ENCODE data around the gene HOXD13.

The HOXD13 gene

GRCh38 chr2:176106581-176107539 lies 14.3 kb downstream of the HOXD13 start, which contains the start of gene HOXD11:
HOXD11 (plus strand) TSS chr2:176107280; CDS start chr2:176107356, 76 bp downstream.
- no peak for DNase-seq

GRCh38 chr2:176107731-176108181 lies 15.2 kb downstream of the HOXD13 start:
- DNase-seq = no peak

- DNase-seq = no peak
Measured at GRCh38 chr2:176109192-176109901, 16.8 kb downstream of the HOXD13 start.

DNA sequence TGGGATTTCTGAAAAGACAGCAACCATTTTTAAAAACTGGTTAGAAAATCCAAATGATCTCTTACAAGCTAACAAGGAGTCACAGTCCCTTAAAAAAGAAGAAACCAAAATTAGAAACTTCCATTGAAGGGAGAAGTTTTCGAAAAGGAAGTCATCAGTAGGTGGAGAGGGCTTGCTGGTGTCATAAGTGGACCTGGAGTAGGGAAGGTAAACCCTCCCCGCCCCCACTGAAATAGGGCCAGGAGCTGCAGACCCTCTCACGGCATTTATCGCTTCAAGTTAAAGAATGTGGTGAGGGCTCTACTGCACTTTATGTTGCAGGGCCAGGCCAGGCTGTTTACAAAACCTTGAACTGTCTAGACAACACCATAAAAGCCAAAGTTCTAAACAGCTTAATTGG lies 17.4 kb downstream of the HOXD13 start:
- no peak for DNase-seq

GRCh38 chr2:176110415-176111308 lies 18.1 kb downstream of the HOXD13 start:
- no peak for DNase-seq

- no peak for DNase-seq
Measured at GRCh38 chr2:176111309-176111663, 18.8 kb downstream of the HOXD13 start.

GRCh38 chr2:176111846-176112374 lies 19.4 kb downstream of the HOXD13 start:
- DNase-seq = no peak

- DNase-seq = no peak
Measured at GRCh38 chr2:176112375-176113302, 20.1 kb downstream of the HOXD13 start.

- no peak for DNase-seq
Measured at GRCh38 chr2:176114120-176114929, 21.8 kb downstream of the HOXD13 start.

DNA sequence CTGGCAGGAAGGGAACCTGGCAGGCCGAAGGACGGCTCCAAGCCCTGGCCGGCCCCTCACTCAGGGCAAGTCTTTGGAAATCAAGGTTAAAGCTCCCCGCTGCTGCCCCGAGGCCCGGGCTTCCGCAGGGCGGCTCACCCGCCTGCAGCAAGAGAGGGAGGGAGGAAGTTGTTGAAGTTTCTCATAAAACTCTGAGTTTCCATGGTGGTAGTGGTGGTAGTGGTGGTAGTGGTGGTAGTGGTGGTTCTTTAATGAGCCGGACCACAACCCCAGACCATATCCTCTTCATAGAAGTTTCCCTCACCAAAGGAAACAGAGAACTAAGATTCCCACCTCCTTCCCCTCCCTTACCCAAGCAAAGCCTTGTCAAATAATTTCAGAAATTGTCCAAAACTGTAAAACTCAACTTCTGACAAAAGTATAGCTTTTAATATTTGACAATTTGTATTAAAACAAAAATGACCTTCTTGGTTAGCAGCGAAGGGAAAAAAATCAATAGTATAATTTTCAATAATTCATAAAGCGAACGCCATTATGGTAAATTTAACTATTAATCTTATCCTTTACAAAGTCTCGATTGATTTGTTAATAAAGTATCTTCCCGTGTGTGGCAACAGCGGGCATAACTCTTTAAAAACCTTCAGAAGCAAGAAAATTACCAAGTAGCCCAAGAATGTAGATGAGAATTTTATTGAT lies 22.6 kb downstream of the HOXD13 start:
- no peak for DNase-seq

DNA sequence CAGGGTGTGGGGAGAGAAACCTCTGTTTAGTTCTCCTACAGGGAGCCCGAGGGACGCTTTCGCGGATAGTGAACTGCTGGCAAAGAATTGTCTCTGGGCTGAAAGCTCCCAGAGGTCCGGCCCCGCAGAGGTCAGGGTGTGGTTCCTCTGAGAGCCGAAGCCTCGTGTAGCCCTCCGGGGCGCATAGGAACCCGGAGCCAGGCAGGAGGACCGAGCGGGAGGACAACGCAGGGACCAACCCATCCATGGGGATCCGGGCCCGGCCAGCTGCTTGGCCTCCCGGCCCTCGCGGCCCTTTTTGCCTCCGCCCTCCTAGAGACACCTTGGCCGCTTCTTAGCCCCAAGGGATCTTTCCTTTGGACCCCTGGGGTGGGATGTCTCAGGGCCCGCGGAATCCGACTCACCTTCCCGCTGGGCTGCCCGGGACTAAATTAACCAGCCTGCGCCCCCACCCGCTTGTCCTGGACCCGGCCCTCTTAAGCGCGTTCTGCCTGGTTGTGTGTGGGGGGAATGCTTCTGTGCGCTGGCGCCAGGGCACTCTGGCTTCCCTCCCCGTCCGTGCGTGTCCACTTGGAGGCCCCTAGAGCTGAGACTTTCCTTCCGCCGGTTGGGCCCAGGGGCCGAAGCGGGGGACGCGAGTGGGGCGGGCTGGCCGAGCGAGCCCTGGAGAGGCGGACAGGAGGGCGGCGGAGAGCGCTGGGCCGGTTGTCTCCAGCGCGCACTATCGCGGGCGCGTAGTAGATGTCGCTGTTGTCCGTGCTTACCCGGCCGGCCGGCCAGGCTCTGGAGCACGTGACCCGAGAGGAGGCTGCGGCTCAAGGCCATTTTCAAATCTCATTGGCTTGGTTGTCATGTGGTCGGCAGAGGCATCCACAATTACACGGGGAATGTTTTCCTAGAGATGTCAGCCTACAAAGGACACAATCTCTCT lies 23.6 kb downstream of the HOXD13 start, which contains the start of gene HOXD10:
Gene HOXD10 (plus strand): TSS at position 896 of the 931 bp plus-strand sequence. CDS start 56 bp downstream, outside the sequence.
- DNase-seq = no peak

DNA sequence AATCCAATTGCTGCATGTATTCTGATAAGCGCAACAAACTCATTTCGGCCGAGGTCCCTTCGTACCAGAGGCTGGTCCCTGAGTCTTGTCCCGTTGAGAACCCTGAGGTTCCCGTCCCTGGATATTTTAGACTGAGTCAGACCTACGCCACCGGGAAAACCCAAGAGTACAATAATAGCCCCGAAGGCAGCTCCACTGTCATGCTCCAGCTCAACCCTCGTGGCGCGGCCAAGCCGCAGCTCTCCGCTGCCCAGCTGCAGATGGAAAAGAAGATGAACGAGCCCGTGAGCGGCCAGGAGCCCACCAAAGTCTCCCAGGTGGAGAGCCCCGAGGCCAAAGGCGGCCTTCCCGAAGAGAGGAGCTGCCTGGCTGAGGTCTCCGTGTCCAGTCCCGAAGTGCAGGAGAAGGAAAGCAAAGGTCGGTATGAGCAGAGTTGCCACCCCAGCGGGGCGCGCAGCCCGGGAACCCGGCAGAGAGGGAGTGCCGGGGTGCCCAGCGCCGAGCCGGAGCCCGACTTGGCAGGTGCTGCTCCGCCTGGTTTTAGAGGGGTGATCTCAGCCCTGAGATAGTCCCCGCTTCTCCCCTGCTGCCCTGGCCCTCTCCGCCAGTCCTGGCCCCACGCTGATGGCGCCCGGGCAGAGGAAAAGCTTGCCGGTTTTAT lies 24.8 kb downstream of the HOXD13 start:
- DNase-seq = no peak

DNA sequence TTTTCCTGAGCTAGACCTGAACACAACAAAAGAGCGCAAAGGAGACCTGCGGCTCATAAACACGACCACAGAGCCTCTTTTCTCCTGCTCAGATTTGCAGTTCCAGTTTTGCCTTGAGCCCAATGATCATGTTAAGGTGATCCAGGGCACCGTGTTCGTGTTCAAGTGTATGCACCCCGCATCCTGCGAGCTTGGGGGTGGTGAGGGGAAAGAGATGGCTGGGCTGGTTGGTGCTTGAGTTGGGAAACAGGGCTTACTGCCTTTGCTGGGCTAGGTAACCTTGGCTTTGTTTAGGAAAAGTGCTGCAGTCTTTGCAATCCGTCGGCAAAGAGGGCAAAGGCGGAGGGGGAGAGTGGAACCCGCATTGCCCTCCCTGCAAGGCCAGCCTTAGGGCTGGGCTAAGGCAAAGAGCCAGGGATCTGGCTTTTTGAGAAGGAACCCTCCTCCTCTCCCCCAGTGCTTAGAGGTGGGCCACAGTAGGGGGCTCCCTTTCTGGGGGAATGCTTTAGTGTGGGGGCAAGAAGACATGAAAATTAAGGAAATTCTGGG lies 25.4 kb downstream of the HOXD13 start:
- DNase-seq = no peak

GRCh38 chr2:176118601-176119339 lies 26.2 kb downstream of the HOXD13 start:
- DNase-seq = no peak

DNA sequence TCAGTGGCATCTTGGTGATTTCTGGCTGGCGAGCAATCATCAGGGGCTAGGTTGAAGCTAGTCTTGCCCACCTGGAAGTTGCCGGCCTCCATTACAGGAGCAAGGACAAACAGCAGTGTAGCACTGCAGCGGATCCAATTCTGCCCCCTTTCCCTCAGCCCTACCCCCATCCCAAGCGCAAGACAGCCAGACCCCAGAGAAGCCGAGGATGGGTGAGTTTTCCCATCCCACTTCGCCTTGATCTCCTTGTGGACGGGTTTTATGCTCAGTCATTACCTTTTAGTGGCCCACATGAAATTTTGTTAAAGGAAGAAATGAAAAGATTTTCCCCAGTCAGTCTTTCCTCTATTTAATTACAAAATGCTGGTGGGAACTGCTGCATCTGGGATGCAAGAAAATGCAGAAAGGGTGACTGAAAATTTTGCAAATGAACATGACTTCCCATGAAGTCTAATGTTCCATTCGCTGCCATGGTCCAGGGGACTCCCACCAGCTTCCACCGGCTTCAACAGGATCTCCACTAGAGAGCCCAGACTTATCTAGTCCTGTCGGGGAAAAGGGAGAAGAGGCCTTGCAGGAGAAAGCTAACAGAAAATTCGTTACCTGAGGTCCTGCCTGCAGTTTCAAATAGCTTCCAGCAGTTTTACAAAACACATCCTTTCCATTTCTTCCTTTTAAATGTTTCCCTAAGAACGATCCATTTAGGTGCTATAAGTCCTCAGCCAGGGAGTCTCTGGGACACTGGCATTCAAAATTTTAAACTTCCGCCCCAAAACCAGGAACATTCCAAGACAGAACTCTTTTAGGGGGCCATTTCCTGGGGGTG lies 28.1 kb downstream of the HOXD13 start:
- no peak for DNase-seq

Measured in activated T-cell treated with anti-CD3 and anti-CD28 coated beads for 4 hours (primary cell).